ENCODE results near the gene CIB2. TPM values are rescaled to one million over a fixed set of nuclear protein-coding genes. Genes with fewer than 3 reads are reported as not detected.

The CIB2 gene
- total RNA-seq, 2 donors from 2014 or later, result 16.7 to 23.0 TPM

- Histone ChIP-seq H3K27me3 (replicated peaks; ENCODE audit: insufficient read depth) (no peaks in the 10 kb centered on the region), H3K9me3 (no peaks in the 10 kb centered on the region), H3K4me1 (replicated peaks) (peaks cover 10% of the 10 kb centered on the region), H3K27ac (no peak overlapping the region), H3K36me3 (no peaks in the 10 kb centered on the region), H3K4me3 (no peak overlapping the region)
- TF ChIP-seq POLR2AphosphoS5 (IDR thresholded peaks at IDR 0.05) (no peak), POLR2A (IDR thresholded peaks at IDR 0.05) (no peak), CTCF (IDR thresholded peaks at IDR 0.05) (no peak)
- WGBS, result 92% methylated on average over 5 of the region's 5 CpGs
- no peak for DNase-seq (ENCODE audit: low spot score)
- intact Hi-C loops (cut with DNase I), result loop anchor here (5.0 kb wide), 1 partner anchor 112 kb away; no protein-coding TSS in a partner anchor
These were observed 1.4 kb downstream of the CIB2 start for GRCh38 chr15:78129751-78130287.

- intact Hi-C loops (cut with DNase I), result no loop called here
- no peak for DNase-seq (ENCODE audit: low spot score)
- Histone ChIP-seq H3K36me3 (no peaks in the 10 kb centered on the region), H3K27ac (peak overlapping the region in 1 of 2 donors; percentile 15), H3K9me3 (no peaks in the 10 kb centered on the region), H3K4me1 (replicated peaks) (peaks cover 10% of the 10 kb centered on the region), H3K4me3 (no peak overlapping the region), H3K27me3 (replicated peaks; ENCODE audit: insufficient read depth) (no peaks in the 10 kb centered on the region)
- WGBS, result 58% methylated on average over 8 of the region's 8 CpGs
- TF ChIP-seq POLR2AphosphoS5 (IDR thresholded peaks at IDR 0.05) (no peak), CTCF (IDR thresholded peaks at IDR 0.05) (no peak), POLR2A (IDR thresholded peaks at IDR 0.05) (no peak)
These were observed 2.0 kb downstream of the CIB2 start for GRCh38 chr15:78129077-78129750.

- no peak for TF ChIP-seq CTCF (IDR thresholded peaks at IDR 0.05)
- no peak for TF ChIP-seq POLR2A (IDR thresholded peaks at IDR 0.05)
- TF ChIP-seq POLR2AphosphoS5 (IDR thresholded peaks at IDR 0.05), result peak; percentile 84
- Histone ChIP-seq H3K4me1 (replicated peaks) (peaks cover 4% of the 10 kb centered on the region), H3K4me3 (no peak overlapping the region), H3K27me3 (replicated peaks; ENCODE audit: insufficient read depth) (no peaks in the 10 kb centered on the region), H3K27ac (peak overlapping the region in 1 of 2 donors; percentile 23), H3K9me3 (no peaks in the 10 kb centered on the region), H3K36me3 (no peaks in the 10 kb centered on the region)
- peak; percentile 58 for DNase-seq (ENCODE audit: low spot score)
- WGBS, result 74% methylated on average over 2 of the region's 2 CpGs
- intact Hi-C loops (cut with DNase I), result no loop called here
These were observed 3.4 kb downstream of the CIB2 start for GRCh38 chr15:78127882-78128281.

GRCh38 chr15:78125267-78125666 is 6.0 kb downstream of the CIB2 start:
- Histone ChIP-seq H3K36me3 (no peaks in the 10 kb centered on the region), H3K27me3 (replicated peaks; ENCODE audit: insufficient read depth) (no peaks in the 10 kb centered on the region), H3K27ac (no peak overlapping the region), H3K4me1 (replicated peaks) (peaks cover 4% of the 10 kb centered on the region), H3K9me3 (no peaks in the 10 kb centered on the region), H3K4me3 (no peak overlapping the region)
- intact Hi-C loops (cut with DNase I), result no loop called here
- DNase-seq (ENCODE audit: low spot score), result no peak
- 79% methylated on average over 3 of the region's 3 CpGs for WGBS
- TF ChIP-seq POLR2A (IDR thresholded peaks at IDR 0.05), result no peak
- no peak for TF ChIP-seq CTCF (IDR thresholded peaks at IDR 0.05)
- no peak for TF ChIP-seq POLR2AphosphoS5 (IDR thresholded peaks at IDR 0.05)

GRCh38 chr15:78120523-78120922 is 10.7 kb downstream of the CIB2 start:
- Histone ChIP-seq H3K27ac (no peak overlapping the region), H3K27me3 (replicated peaks; ENCODE audit: insufficient read depth) (no peaks in the 10 kb centered on the region), H3K4me1 (replicated peaks) (no peaks in the 10 kb centered on the region), H3K36me3 (no peaks in the 10 kb centered on the region), H3K4me3 (no peak overlapping the region), H3K9me3 (no peaks in the 10 kb centered on the region)
- intact Hi-C loops (cut with DNase I), result no loop called here
- 84% methylated on average over 5 of the region's 5 CpGs for WGBS
- no peak for TF ChIP-seq POLR2A (IDR thresholded peaks at IDR 0.05)
- TF ChIP-seq CTCF (IDR thresholded peaks at IDR 0.05), result no peak
- no peak for TF ChIP-seq POLR2AphosphoS5 (IDR thresholded peaks at IDR 0.05)
- DNase-seq (ENCODE audit: low spot score), result no peak

Data from prostate gland (tissue), 2 donors.